ENCODE results near the gene NR0B2.

- TF ChIP-seq ZNF446 (CRISPR knock-in tag; IDR thresholded peaks at IDR 0.05) (no peak; the same call in 1 of the 2 replicates), KAT7 (CRISPR knock-in tag; IDR thresholded peaks at IDR 0.05; ENCODE audit: borderline replicate concordance) (peak; percentile 57; the same call in 1 of the 2 replicates), JUND (CRISPR knock-in tag; IDR thresholded peaks at IDR 0.05) (no peak), MED1 (CRISPR knock-in tag; IDR thresholded peaks at IDR 0.05) (no peak), ZNF550 (CRISPR knock-in tag; IDR thresholded peaks at IDR 0.05; ENCODE audit: borderline replicate concordance) (no peak), ETV6 (CRISPR knock-in tag; conservative IDR thresholded peaks at IDR 0.05) (no peak), POLR2A (IDR thresholded peaks at IDR 0.05; ENCODE audit: insufficient read depth in 1 of 2, low read depth in 2 of 2, low read length in 2 of 2) (peak; percentile 97), FOXK1 (CRISPR knock-in tag; IDR thresholded peaks at IDR 0.05; ENCODE audit: borderline replicate concordance, low read depth) (0 out of 2 replicates have a peak, but pooled peaks have one; percentile 39), ZNF225 (CRISPR knock-in tag; IDR thresholded peaks at IDR 0.05) (no peak)
Measured at GRCh38 chr1:26864610-26865480, 48.9 kb downstream of the NR0B2 start.

All from HepG2 (cell line).